ENCODE measurements around the gene OSBPL7.
A peak's percentile ranks its signal among the peaks of the same experiment; 100 is the strongest.

The OSBPL7 gene

DNA sequence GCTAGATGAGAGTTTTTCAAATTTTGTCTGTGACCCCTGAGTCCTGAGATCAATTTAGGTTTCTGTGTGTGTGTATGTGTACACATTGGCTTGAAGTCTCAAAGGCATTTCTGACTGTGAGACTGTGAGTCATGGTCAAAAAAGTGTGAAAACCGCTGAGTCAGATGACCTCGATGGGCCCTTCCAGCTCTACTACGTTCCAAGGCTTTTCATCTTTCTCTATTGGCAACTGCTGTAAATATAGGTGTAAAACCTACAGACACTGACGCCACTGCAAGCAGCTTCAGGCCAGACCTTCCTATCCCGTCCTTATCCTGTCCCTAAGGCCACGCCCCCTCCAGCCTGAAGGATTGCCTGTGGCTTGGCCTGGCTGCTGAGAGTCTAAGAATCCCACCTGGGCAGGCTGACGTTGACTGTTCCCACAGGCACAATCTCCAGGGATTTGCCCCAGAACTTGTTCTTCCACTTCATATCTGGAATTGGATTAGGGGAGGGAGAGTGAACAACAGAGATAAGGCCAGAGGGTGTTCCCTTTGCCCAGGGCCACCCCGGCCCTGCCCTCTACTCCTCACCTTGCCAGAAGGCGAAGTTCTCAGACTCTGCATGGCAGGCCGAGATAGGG, 11.3 kb downstream of the OSBPL7 start:
- peak; percentile 59 for FAIRE-seq
- DNase-seq (ENCODE audit: extremely low spot score, insufficient read length, low read depth) = no peak

DNA sequence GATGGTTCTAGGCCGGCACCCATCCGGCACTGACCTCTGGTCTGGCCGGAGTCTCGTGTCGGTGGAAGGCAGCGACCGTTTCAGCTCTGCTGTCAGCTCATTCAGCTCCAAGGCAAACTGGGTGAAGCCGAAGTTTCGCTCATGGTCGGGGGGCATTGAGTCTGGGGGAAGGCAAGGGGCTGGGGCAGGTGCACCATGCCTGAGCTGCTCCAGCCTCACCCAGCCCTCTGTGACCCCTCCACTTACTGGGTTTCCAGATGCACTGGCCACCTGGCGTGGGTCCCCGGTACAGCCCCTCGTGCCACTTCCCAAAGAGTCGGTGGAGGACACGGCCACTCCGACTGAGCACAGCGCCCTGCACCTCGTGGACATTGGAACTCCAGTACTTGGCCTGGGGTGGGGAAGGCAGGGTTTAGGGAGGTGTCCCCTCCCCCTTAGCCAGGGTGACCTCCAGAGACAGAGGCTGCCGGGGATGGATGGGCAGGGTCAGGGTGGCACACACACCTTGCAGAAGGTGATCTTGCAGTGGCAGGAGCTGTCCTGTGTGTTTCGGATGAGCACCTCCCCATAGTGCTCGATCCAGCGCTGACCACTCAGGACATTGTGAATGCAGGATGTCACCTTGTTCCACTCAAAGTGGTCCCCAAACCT, 12.6 kb downstream of the OSBPL7 start:
- FAIRE-seq (no peak), DNase-seq (ENCODE audit: extremely low spot score, insufficient read length, low read depth) (no peak)

DNA sequence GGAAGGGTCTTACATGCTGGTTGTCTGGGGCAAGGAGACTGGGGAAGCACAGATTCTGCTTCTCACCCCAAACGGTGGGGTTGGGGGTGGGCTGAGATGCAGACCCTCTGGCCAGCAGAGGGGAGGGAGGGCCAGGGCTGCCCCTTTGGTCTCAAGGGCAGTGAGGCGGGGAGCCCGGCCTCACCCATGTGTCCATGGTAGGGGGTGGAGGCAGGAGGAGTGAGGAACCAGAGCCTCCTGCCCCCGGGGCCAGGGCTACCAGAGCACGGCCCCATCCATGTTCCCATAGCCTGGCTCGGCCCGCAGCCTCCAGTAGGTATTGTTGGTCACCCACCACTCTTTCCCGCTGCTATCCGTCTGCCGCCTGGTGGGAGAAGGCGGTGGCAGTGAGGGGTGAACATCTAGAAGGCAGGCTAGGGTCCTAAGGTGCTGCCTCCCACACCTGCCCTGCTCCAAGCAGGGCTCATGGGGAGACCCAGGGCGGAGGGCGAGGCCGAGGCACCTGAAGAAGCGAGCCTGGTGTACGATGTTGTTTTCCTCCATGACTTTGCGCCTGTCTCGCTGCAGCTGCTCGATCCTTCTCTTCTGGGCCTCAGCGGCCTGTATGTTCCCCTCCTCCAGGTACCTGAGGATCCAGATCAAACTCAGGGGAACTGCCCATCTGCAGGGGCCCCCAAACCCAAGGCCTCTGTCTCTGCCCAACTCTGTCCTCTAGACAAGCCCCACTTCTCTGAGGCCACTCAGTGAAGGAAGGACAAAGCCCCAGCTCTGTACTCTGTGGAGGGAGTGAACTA, 13.4 kb downstream of the OSBPL7 start:
- FAIRE-seq (no peak), DNase-seq (ENCODE audit: extremely low spot score, insufficient read length, low read depth) (no peak)

DNA sequence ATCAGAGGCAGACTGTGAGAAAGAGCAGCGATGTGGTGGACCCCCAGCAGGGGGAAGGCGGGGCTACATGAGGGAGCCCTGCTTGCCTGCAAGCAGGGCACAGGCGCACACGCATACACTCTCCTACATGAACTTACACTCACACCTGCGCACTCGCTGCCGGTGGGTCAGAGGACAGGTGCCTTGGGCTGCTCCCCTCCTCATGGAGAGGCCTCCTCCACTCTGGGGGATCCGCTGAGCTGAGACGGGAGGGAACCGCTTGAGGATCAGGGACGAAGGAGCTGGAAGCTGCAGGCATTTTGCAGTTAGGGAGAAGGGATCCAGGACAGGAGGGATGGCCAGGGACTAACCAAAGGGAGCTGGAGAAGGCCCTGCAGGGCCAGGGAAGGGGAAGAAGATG, 14.2 kb downstream of the OSBPL7 start:
- no peak for FAIRE-seq
- DNase-seq (ENCODE audit: extremely low spot score, insufficient read length, low read depth) = no peak

DNA sequence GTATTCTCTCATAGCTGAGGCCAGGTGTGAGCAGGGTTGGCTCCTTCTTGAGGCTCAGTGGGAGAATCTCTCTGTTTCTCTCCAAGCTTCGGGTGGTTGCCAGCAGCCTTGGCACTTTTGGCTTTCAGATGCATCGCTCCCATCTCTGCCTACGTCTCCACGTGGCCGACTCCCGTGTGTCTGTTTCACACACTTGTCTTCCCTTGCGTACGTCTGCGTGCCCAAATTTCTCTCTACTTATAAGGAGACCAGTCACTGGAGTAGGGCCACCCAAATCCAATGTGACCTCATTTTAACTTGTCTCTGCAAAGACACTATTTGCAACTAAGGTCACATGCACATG, 14.7 kb downstream of the OSBPL7 start:
- FAIRE-seq (no peak), DNase-seq (ENCODE audit: extremely low spot score, insufficient read length, low read depth) (no peak)

DNA sequence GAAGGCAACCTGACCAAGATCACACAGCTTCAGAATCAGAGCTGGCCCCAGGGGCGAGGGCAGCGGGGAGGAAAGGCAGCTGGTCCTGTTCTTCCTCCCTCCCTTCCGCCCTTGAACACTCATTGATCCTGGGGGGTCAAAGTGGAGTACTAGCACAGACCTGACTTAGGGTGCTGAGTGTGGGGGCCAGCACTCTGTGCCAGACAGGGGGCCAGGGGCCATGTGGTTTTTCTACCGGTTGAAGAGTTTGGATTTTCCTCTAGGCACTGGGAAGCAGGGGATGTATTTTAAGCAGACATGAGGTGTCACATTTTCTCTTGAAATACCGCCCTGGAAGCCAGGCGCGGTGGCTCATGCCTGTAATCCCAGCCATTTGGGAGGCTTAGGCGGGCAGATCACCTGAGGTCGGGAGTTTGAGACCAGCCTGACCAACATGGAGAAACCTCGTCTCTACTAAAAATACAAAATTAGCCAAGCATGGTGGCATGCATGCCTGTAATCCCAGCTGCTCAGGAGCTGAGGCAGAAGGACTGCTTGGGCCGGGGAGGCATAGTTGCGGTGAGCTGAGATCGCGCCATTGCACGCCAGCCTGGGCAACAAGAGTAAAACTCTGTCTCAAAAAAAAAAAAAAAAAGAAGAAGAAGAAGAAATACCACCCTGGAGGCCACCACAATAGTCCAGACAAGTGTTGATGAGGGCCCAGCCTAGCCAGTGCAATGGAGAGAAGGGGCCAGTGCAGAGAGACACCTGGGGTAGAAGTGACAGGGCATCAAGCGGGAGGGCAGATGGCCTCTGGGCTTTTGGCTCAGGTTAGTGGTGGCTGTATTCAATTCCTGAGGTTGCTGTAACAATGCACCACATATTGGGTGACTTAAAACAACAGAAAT, 15.3 kb downstream of the OSBPL7 start:
- FAIRE-seq = no peak
- no peak for DNase-seq (ENCODE audit: extremely low spot score, insufficient read length, low read depth)

DNA sequence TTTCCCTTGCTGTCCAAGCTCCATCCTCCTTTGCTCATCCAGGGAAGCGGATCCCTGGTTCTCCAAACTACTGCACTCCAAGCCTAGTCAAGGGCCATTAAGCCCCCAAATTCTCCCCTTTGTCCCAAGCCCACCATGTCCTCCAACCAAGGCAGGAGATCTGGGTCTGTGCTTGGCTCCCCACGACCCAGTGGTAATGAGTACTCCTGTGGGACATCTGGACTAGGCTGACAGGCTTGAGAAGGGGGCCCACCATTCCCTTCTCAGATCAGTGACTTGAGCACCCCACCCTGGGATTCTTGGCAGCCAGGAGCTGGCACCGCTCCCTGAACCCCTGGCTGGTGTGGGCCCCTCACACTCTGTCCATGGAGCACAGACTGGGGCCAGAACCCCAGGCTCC, 17.1 kb downstream of the OSBPL7 start:
- no peak for FAIRE-seq
- no peak for DNase-seq (ENCODE audit: extremely low spot score, insufficient read length, low read depth)

DNA sequence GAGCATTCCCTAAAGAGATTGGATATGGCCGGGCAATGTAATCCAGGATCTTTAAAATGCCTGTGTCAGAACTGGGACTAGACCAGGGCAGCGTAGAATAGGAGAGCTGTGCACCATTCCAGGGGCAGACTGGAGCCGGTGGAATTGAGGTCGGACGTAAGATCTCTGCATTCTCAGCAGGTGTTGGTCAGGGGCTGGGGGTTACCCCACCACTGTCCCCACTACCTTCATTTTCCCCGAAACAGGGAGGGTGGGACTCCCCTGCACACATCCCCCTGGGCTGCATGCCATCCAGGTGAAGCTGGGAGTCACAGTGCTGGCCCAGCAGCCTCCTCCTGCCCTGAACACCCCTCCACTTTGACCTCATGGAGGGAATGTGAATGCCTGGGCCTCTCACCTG, 17.8 kb downstream of the OSBPL7 start:
- no peak for DNase-seq (ENCODE audit: extremely low spot score, insufficient read length, low read depth)

DNA sequence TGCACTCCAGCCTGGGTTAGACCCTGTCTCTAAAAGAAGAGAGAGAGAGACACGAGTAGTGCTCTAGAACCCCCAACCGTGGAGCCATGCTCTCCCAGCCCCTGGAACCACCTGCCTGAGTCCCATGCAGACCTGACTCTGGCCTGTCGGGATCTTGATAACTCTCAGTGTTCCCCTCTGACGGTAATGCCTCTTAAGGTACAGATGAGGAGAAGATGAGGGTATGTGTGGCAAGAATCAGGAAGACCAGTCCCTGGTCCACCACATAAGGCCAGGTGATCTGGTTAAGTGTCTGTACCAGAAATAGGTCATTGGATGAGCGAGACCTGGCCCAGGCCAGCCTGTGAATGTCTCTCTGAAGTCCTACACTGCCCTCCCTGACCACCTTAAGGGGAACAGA, 18.4 kb downstream of the OSBPL7 start:
- FAIRE-seq (no peak), DNase-seq (ENCODE audit: extremely low spot score, insufficient read length, low read depth) (no peak)

More for the DNA sequence above, 17.8 kb downstream of the OSBPL7 start:
- no peak for FAIRE-seq

DNA sequence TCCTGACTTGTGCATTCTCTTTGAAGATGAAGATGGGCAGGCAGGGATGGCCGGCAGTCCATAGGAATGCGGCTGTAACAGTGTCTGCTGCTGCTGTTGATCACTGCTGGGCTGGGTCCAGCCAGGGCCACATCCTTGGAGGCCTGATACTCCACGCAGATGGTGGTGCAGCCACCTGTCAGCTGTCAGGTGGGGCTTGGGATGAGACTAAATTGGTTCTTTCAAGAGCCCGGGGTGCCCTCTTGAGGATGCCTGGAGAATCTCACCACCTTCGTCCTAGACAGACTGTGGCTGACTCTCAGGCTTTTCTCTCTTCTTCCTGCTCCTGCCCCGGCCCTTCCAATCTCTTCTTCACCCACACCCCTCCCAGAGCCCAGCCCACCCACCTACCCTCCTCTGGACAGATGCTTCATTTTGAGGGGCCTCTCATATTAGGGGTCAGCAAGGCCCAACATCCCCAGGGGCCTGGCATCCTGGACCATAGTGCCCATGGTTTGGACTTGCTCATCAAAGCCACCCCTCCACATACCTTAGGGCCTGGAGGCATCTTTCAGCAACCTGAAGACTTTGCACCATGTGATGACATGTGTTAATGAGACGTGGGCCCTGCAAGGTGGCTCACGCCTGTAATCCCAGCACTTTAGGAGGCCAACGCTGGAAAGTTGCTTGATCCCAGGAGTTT, 19.1 kb downstream of the OSBPL7 start:
- FAIRE-seq (peak; percentile 91), DNase-seq (ENCODE audit: extremely low spot score, insufficient read length, low read depth) (peak; percentile 67)

DNA sequence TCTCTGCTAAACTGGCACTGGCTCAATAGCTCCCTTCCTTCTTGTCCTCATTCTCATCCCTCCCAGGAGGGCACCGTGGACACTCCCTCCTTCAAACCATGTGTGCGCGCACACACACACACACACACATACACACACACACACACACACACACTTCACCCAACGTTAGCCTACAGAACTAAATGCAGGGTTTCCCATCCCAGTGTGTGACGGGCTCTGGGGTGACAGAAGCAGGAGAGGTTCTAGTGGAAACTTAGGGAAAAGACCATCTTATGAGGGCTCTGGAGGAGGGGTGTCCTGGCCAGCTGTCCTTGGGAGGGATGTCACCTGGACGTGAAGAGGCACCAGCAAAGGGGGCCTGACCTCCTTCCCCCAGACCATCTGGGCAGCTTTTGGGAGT, 19.7 kb downstream of the OSBPL7 start:
- FAIRE-seq = no peak
- DNase-seq (ENCODE audit: extremely low spot score, insufficient read length, low read depth) = no peak

DNA sequence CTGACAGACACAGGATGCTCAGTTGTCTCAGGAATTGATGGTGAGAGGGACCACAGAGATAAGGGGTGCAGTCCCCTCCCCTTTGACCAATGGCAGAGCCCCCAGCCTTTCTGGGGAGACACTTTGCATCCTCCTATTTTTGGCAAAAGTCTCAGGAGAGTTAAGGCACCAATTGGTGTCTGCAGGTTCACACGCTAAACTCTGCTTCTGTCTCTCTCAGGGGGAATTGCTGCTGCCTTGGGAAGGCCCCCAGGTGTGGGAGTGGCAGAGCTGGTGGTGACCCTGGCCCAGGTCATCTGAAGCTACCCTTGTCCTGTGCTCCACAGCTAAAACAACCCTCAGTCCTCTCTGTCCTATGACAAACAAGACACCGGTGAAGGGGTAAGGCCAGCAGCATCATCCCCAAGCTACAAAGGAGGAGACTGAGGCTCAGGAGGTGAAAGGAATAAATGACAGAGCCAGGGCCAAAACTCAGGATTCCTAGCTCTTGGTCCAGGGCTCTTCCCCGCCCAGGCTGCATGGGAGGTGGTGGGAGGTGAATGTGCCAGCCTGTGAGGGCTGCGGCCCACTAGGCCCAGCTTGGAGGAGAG, 20.3 kb downstream of the OSBPL7 start:
- DNase-seq (ENCODE audit: extremely low spot score, insufficient read length, low read depth) (no peak), FAIRE-seq (no peak)

DNA sequence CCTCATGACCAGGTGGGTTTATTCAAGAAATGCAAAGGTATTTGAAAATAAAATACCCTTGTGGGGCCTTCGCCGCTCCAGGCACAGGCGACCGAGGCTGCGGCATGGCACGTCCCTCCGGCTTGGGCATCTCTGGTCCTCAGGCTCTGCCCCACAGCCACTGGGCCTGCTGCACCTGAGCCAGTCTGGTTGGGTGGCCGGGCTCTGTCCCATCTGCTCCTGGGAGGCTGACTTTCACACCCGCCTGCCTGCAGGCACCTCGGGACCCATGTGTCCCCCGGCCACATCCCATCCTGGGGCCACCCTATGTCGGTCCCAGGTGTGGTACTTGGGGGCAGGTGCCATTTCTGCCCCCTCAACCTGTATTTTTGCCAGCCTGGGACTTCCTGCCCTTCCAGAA, 20.9 kb downstream of the OSBPL7 start:
- DNase-seq (ENCODE audit: extremely low spot score, insufficient read length, low read depth) (no peak), FAIRE-seq (no peak)

DNA sequence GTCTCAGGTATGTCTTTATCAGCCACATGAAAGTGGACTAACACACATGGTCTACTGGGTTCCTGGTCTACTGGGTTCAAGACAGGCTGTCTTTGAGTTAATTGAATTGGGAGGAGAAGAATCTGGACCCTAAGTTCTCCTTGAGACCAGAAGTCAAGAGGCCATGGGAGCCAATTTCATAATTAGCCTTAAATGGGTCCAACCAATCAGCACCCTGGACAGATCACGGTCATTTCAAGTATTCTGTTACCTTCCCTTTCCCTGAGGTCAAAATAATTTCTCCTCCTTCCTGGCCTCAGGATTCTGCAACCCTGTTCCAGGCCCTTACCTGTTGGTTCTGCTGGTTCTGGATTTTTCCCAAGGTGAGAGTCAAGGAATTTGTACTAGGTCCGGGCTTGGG, 23.8 kb downstream of the OSBPL7 start:
- DNase-seq (ENCODE audit: extremely low spot score, insufficient read length, low read depth) (no peak), FAIRE-seq (no peak)

DNA sequence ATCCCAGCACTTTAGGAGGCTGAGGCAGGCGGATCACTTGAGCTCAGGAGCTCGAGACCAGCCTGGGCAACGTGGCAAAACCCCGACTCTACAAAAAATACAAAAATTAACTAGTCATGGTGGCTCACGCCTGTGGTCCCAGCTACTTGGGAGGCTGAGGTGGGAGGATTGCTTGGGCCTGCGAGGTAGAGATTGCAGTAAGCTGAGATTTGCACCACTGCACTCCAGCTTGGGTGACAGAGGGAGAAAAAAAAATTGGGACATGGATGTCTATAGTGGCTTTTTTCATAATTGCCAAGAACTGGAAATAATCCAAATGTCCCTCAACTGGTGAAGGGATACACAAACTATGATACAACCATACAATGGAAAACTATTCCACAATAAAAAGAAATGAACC, 28.6 kb downstream of the OSBPL7 start:
- FAIRE-seq = no peak

DNA sequence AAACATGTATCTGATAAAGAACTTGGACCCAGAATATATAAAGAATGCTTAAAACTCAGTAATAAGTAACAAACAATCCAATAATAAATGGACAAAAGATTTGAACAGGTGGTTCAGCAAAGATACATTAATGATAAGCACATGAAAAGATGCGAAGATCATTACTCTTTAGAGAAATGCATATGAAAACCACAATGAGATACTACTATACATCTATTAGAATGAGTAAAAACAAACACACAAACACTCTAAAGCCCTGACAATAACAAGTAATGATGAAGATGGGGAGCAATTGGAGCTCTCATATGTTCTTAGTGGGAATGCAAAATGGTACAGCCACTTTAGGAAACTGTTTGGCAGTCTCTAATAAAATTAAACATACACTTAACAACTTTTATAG, 29.1 kb downstream of the OSBPL7 start:
- FAIRE-seq = no peak
- DNase-seq (ENCODE audit: extremely low spot score, insufficient read length, low read depth) = no peak

More for the DNA sequence above, 28.6 kb downstream of the OSBPL7 start:
- DNase-seq (ENCODE audit: extremely low spot score, insufficient read length, low read depth) = no peak

DNA sequence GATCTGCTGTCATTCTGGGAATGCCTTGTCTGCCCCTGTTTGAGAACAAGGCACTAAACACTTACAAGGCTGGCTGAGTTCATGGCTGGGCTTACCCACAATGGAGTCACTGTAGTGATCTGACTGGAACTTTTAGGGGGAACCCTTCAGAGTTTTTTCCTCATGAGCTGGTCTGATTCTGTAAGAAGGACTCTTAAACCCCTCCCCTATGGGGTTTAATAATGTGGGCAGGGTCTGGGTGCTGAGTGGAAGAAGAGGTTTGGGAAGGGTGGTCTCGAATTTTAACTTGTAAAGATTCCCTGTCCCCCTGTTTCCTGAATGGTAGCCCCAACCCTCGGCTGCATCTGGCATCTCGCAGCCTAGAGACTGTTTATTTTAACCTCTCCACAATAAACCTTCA, 30.6 kb downstream of the OSBPL7 start:
- no peak for FAIRE-seq
- DNase-seq (ENCODE audit: extremely low spot score, insufficient read length, low read depth) = no peak

DNA sequence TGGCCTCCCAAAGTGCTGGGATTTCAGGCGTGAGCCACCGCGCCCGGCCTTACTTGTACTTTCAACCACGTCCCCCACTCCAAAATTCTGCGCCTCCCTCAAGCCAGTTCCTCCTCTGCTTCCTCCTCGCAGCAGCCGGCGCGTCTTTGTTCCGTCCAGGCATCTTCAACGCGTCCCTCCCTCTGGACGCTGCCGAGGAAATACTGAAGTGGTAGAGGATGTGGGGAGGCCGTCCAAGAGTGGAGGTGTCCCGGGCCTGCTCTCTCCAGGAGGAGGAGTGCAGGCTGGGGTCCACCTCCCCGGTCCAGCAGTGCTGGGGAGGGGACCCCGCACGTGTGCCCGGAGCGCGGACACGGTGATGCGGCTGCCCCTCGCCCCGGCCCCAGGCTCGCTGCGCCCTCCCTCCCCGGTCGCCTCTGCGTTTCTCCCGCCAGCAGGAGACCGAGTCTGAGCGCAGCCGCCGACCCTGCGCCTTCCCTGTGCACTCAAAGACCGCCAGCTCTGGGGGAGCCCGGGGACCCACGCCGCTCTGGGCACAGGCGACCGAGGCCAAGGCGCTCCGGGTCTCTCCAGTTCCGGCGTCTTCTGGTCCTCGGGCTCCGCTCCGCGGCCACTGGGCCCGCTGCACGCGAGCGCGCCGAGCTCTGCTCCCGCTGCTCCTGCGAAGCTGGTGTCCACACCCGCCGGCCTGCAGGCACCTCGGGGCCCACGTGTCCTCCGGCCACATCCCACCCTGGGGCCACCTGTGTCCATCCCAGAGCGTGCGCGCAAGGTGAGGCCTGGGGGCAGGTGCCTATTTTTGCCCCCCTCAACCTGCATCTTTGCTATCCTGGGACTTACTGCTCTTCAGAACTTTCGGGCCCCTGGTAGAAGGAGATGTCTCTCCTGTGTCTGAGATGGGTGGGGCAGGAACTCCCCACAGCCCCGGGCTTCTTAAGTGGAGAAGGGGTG, 31.7 kb downstream of the OSBPL7 start:
- no peak for FAIRE-seq

More for the DNA sequence above, 31.7 kb downstream of the OSBPL7 start:
- DNase-seq (ENCODE audit: extremely low spot score, insufficient read length, low read depth) = peak; percentile 46
